ENCODE measurements around the gene ATRNL1. TPM values are rescaled to one million over a fixed set of nuclear protein-coding genes. Genes with fewer than 3 reads are reported as not detected.

ATRNL1 gene
- total RNA-seq, 2 experiments from 2014 or later, result not detected

DNA sequence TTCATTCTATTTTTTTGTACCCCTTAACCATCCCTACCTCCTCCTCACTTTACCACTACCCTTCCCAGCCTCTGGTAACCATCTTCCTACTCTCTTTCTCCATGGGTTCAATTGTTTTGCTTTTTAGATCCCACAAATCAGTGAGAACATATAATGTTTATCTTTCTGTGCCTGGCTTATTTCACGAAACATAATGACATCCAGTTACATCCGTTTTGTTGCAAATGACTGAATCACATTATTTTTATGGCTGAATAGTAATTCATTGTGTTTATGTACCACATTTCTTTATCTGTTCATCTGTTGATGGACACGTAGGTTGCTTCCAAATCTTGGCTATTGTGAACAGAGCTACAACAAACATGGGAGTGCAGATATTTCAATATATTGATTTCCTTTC, 24.1 kb downstream of the ATRNL1 start:
- H3K4me1 ChIP-seq (ENCODE audit: insufficient read depth, low read length, poor library complexity, severe bottlenecking), result no peaks in the 10 kb centered on the region
- H3K9me3 ChIP-seq (ENCODE audit: low read length), result no peaks in the 10 kb centered on the region
- no peaks in the 10 kb centered on the region for H3K79me2 ChIP-seq (ENCODE audit: insufficient read depth, low read depth, low read length)
- no peak overlapping the region for H2AFZ ChIP-seq (ENCODE audit: low read length)
- intact Hi-C loops (cut with micrococcal nuclease; ENCODE audit: unreplicated experiment), result no loop called here
- no TSS peak for BruUV-seq (replicated peaks)
- POLR2A ChIA-PET, result no interaction called here
- no peaks in the 10 kb centered on the region for H4K20me1 ChIP-seq (ENCODE audit: insufficient read depth, low read length)
- no peak for DNase-seq (ENCODE audit: low spot score)
- H3K27ac ChIP-seq (ENCODE audit: low read depth, low read length, poor library complexity, severe bottlenecking), result no peak overlapping the region
- H3K4me2 ChIP-seq (ENCODE audit: low read length), result no peak overlapping the region
- CTCF ChIA-PET (ENCODE audit: unreplicated experiment), result no interaction called here
- no peaks in the 10 kb centered on the region for H3K9me2 ChIP-seq (ENCODE audit: insufficient read depth, low read length)
- H3K4me3 ChIP-seq (ENCODE audit: low read depth, low read length, poor library complexity, severe bottlenecking), result no peak overlapping the region
- no peak for TF ChIP-seq EZH2phosphoT487 (IDR thresholded peaks at IDR 0.05; ENCODE audit: borderline replicate concordance, low read depth, low read length)
- TF ChIP-seq CTCF (conservative IDR thresholded peaks at IDR 0.05; ENCODE audit: low read length), result no peak
- no peaks in the 10 kb centered on the region for H3K36me3 ChIP-seq (ENCODE audit: insufficient read depth, low read length)

- Histone ChIP-seq H3K4me1 (ENCODE audit: insufficient read depth, low read length, poor library complexity, severe bottlenecking) (no peaks in the 10 kb centered on the region), H3K36me3 (ENCODE audit: insufficient read depth, low read length) (no peaks in the 10 kb centered on the region), H2AFZ (ENCODE audit: low read length) (no peak overlapping the region), H3K9me3 (ENCODE audit: low read length) (no peaks in the 10 kb centered on the region), H3K79me2 (ENCODE audit: insufficient read depth, low read depth, low read length) (no peaks in the 10 kb centered on the region), H3K9me2 (ENCODE audit: insufficient read depth, low read length) (no peaks in the 10 kb centered on the region), H3K4me3 (ENCODE audit: low read depth, low read length, poor library complexity, severe bottlenecking) (no peak overlapping the region), H3K27ac (ENCODE audit: low read depth, low read length, poor library complexity, severe bottlenecking) (no peak overlapping the region), H4K20me1 (ENCODE audit: insufficient read depth, low read length) (no peaks in the 10 kb centered on the region), H3K4me2 (ENCODE audit: low read length) (no peak overlapping the region)
- ChIA-PET POLR2A (no interaction called here), CTCF (ENCODE audit: unreplicated experiment) (no interaction called here)
- no peak for TF ChIP-seq CTCF (conservative IDR thresholded peaks at IDR 0.05; ENCODE audit: low read length)
- no peak for TF ChIP-seq EZH2phosphoT487 (IDR thresholded peaks at IDR 0.05; ENCODE audit: borderline replicate concordance, low read depth, low read length)
- no TSS peak for BruUV-seq (replicated peaks)
- intact Hi-C loops (cut with micrococcal nuclease; ENCODE audit: unreplicated experiment), result no loop called here
- no peak for DNase-seq (ENCODE audit: low spot score)
Measured at GRCh38 chr10:115118346-115118745, 25.2 kb downstream of the ATRNL1 start.

- Histone ChIP-seq H3K4me2 (ENCODE audit: low read length) (no peak overlapping the region), H3K36me3 (ENCODE audit: insufficient read depth, low read length) (no peaks in the 10 kb centered on the region), H3K9me3 (ENCODE audit: low read length) (no peaks in the 10 kb centered on the region), H3K27ac (ENCODE audit: low read depth, low read length, poor library complexity, severe bottlenecking) (no peak overlapping the region), H3K9me2 (ENCODE audit: insufficient read depth, low read length) (no peaks in the 10 kb centered on the region), H3K4me1 (ENCODE audit: insufficient read depth, low read length, poor library complexity, severe bottlenecking) (no peaks in the 10 kb centered on the region), H4K20me1 (ENCODE audit: insufficient read depth, low read length) (no peaks in the 10 kb centered on the region), H2AFZ (ENCODE audit: low read length) (no peak overlapping the region), H3K4me3 (ENCODE audit: low read depth, low read length, poor library complexity, severe bottlenecking) (no peak overlapping the region), H3K79me2 (ENCODE audit: insufficient read depth, low read depth, low read length) (no peaks in the 10 kb centered on the region)
- ChIA-PET POLR2A (interaction anchor here (0.7 kb wide), 1 partner anchor 376 kb away, joined by 5 read pairs; no protein-coding TSS in a partner anchor), CTCF (ENCODE audit: unreplicated experiment) (no interaction called here)
- intact Hi-C loops (cut with micrococcal nuclease; ENCODE audit: unreplicated experiment), result loop anchor here (5.0 to 10.0 kb wide), 3 partner anchors 573 to 821 kb away; no protein-coding TSS in a partner anchor
- no TSS peak for BruUV-seq (replicated peaks)
- no peak for DNase-seq (ENCODE audit: low spot score)
- TF ChIP-seq CTCF (conservative IDR thresholded peaks at IDR 0.05; ENCODE audit: low read length), result no peak
- no peak for TF ChIP-seq EZH2phosphoT487 (IDR thresholded peaks at IDR 0.05; ENCODE audit: borderline replicate concordance, low read depth, low read length)
Measured at GRCh38 chr10:115125505-115125904, 32.3 kb downstream of the ATRNL1 start.
